Transverse colon (tissue), 4 donors: ENCODE results near the gene C16orf95. TPM values are rescaled to one million over a fixed set of nuclear protein-coding genes. Genes with fewer than 3 reads are reported as not detected.

Experiments
- DNase-seq: peaks from one replicate; pipeline ENCODE4 v3.0.0-alpha.2; 2019
- H3K27ac ChIP-seq, 4 donors: fragments of 200-600 bp; sonication (generic); 2 replicates each; pipeline ENCODE4 v1.5.1; 2016 to 2018; ENCODE audit warnings: inconsistent platforms in 4 of 4
- H3K27me3 ChIP-seq: fragments of 200-600 bp; sonication (generic); 2 replicates; pipeline ENCODE4 v1.5.1; 2017; ENCODE audit warnings: inconsistent platforms
- H3K36me3 ChIP-seq, 4 donors: fragments of 200-600 bp; sonication (generic); 2 replicates each; pipeline ENCODE4 v1.5.1; 2017 to 2019; ENCODE audit warnings: inconsistent platforms in 4 of 4
- H3K4me1 ChIP-seq, 4 donors: fragments of 200-600 bp; sonication (generic); 2 replicates each; pipeline ENCODE4 v1.5.1; 2017 to 2020; ENCODE audit warnings: inconsistent platforms in 4 of 4
- H3K4me3 ChIP-seq, 4 donors: fragments of 200-600 bp; sonication (generic); 1 replicate in 1 of 4; 2 replicates in 3 of 4; pipeline versions ENCODE4 v1.5.1 to v1.6.1; 2017 to 2019; ENCODE audit warnings: inconsistent platforms in 4 of 4
- H3K9me3 ChIP-seq, 2 donors: fragments of 200-600 bp; sonication (generic); 2 replicates each; pipeline ENCODE4 v1.5.1; 2017 to 2019; ENCODE audit warnings: inconsistent platforms in 2 of 2
- EP300 ChIP-seq: sonication (generic); formaldehyde crosslinking; IDR thresholded peaks from one replicate; pipeline ENCODE4 v1.6.1; 2017; ENCODE audit warnings: antibody characterized with exemption, low read depth
- POLR2A ChIP-seq: fragments of 450-650 bp; IDR thresholded peaks from one replicate; pipeline ENCODE4 v1.6.1; 2016; ENCODE audit warnings: antibody characterized with exemption, mild to moderate bottlenecking, moderate library complexity
- POLR2AphosphoS5 ChIP-seq, 3 donors: sonication (generic); formaldehyde crosslinking; IDR thresholded peaks; one replicate each; pipeline ENCODE4 v1.6.1; 2016; ENCODE audit warnings: antibody characterized with exemption in 3 of 3
- WGBS, 2 donors: methylation state at CpG; one replicate each; pipeline ENCODE4 v1.1.5; 2018; ENCODE audit warnings: low coverage in 1 of 2; 5-methylcytosine and 5-hydroxymethylcytosine counted together
- in situ Hi-C, 4 donors: fragments of 200-750 bp; cut with MboI; loops; one replicate each; pipeline versions ENCODE4 v1.15.0 to v1.15.1; 2017; ENCODE audit warnings: low sequenced_read_pairs in 3 of 4, low pct_ligation_motif_present in 1 of 4, low pct_unique_long_range_greater_than_20kb in 1 of 4
- intact Hi-C: fragments of 100-400 bp; cut with DNase I; formaldehyde crosslinking; loops from one replicate; pipeline ENCODE4 v1.15.1; 2023; ENCODE audit warnings: low total_unique reads
- total RNA-seq, 4 donors: library from RNA; depleted of rRNA; stranded (reverse); fragments of >200 nt; gene quantifications; one replicate each; pipeline ENCODE4 v1.1.0, GENCODE V29; 2016
- TF ChIP-seq, protein P1 (sequence below), 5 experiments: fragments of 200-600 bp in 3 of 5; fragments of 450-650 bp in 2 of 5; sonication (generic) in 3 of 5; IDR thresholded peaks; 1 replicate in 2 of 5; 2 replicates in 3 of 5; pipeline ENCODE4 v1.5.1; 2016 to 2017; ENCODE audit warnings: antibody characterized with exemption in 5 of 5, inconsistent platforms in 3 of 5, mild to moderate bottlenecking in 2 of 5, moderate library complexity in 1 of 5

Gene C16orf95
- total RNA-seq, 4 donors from 2014 or later: 1.1 to 2.3 TPM; not detected in 2

DNA sequence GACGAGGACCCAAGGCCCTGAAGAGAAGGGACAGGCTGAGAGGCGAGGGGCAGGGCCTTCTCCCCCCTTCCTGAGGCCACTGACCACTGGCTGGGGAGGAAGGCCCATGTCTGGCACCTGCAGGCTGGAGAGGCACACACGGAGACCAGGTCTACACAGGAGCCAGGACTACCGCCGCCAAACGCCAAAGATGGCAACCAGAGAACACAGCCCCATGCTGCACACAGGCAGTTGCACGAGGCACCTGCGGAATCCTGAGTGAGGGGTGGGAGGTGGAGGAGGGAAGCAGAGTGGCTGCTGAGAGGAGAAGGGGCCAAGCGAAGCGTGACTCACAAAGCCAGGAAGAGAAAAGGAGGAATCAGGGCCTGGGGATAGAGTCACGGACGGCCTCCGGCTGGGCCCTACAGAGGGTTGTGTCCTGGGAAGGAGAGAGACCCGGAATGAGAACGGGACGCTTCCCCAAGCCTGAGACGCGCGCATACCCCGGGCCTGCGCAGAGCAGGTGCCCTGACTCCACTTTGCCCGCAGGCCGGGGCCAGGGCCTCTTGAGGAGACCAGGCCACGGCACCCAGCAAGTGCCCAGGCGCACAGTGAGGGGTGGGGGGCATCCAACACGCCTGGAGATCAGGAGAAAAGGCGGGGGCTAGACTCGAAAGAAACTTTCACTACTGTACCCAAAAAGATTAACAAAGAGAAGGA, 28.7 kb upstream of the C16orf95 start:
- Histone ChIP-seq H3K9me3 (no peaks in the 10 kb centered on the region), H3K4me1 (peaks cover 9 to 16% (median 13%) of the 10 kb centered on the region in 4 donors), H3K27ac (peak overlapping the region; percentile 25 to 72 (median 55)), H3K4me3 (no peak overlapping the region), H3K27me3 (no peaks in the 10 kb centered on the region), H3K36me3 (peaks cover 0 to 15% (median 11%) of the 10 kb centered on the region in 4 donors)
- DNase-seq: no peak
- no peak for TF ChIP-seq POLR2AphosphoS5 (IDR thresholded peaks at IDR 0.05)
- no peak for TF ChIP-seq EP300
- no peak for TF ChIP-seq POLR2A
- TF ChIP-seq, protein P1, sequence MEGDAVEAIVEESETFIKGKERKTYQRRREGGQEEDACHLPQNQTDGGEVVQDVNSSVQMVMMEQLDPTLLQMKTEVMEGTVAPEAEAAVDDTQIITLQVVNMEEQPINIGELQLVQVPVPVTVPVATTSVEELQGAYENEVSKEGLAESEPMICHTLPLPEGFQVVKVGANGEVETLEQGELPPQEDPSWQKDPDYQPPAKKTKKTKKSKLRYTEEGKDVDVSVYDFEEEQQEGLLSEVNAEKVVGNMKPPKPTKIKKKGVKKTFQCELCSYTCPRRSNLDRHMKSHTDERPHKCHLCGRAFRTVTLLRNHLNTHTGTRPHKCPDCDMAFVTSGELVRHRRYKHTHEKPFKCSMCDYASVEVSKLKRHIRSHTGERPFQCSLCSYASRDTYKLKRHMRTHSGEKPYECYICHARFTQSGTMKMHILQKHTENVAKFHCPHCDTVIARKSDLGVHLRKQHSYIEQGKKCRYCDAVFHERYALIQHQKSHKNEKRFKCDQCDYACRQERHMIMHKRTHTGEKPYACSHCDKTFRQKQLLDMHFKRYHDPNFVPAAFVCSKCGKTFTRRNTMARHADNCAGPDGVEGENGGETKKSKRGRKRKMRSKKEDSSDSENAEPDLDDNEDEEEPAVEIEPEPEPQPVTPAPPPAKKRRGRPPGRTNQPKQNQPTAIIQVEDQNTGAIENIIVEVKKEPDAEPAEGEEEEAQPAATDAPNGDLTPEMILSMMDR (IDR thresholded peaks at IDR 0.05): no peak
- intact Hi-C loops (no loop called here), in situ Hi-C loops (no loop called here)
- 93 to 99% methylated on average over 10 to 28 of the region's 28 CpGs for WGBS, 2 donors

- DNase-seq: peak; percentile 67
- in situ Hi-C loops (no loop called here), intact Hi-C loops (no loop called here)
- Histone ChIP-seq H3K9me3 (no peaks in the 10 kb centered on the region), H3K4me1 (peaks cover 9 to 15% (median 11%) of the 10 kb centered on the region in 4 donors), H3K36me3 (peaks cover 0 to 19% (median 11%) of the 10 kb centered on the region in 4 donors), H3K27me3 (no peaks in the 10 kb centered on the region), H3K27ac (peak overlapping the region; percentile 25 to 72 (median 55)), H3K4me3 (no peak overlapping the region)
- no peak for TF ChIP-seq POLR2A
- TF ChIP-seq, protein P1 (IDR thresholded peaks at IDR 0.05): no peak
- TF ChIP-seq POLR2AphosphoS5 (IDR thresholded peaks at IDR 0.05): no peak
- no peak for TF ChIP-seq EP300
- whole genome bisulfite sequencing, 2 donors: 34% methylated on average over 16 of the region's 17 CpGs; no CpG with 5 or more reads in 1 of the 2 donors
Measured at GRCh38 chr16:87344931-87345631, 27.9 kb upstream of the C16orf95 start.

DNA sequence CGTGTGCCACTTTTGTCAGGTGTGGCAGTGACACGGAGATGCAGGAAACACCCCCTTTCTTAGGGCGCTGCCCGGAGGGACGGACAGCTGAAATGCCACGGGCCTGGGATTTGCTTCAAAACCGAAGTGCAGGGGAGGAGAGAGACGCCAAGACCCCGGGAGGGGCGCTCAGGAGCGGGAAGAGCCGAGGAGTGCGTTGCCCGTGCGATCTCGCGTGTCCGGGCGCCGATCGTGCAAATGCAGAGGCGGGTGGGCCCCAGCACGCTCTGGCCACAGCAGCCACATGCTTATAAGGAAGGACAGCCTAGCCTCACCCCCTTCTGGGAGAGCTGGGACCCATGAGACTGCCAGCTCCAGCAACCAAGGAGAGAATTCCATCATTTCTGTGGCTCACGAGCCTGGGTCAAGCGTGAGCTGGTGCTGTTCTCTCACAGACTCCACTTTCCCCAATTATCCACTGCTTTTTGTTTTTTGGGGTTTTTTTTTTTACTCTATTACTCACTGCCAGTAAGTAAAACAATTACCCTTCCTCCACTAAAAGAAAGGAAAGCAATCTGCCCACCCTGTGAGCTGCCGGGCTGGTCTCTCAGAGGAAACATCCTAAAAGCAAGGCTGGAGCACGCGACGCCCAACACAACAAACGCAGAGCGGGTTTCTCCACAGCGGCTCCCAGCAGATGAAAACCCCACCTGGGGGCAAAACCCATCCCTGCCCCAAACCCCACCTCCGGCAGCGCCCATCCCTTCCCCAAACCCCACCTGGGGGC, 27.2 kb upstream of the C16orf95 start:
- intact Hi-C loops: no loop called here
- Histone ChIP-seq H3K27ac (peak overlapping the region; percentile 19 to 72 (median 55)), H3K4me3 (no peak overlapping the region), H3K27me3 (no peaks in the 10 kb centered on the region), H3K36me3 (peaks cover 0 to 26% (median 11%) of the 10 kb centered on the region in 4 donors), H3K4me1 (peaks cover 9 to 15% (median 11%) of the 10 kb centered on the region in 4 donors), H3K9me3 (no peaks in the 10 kb centered on the region)
- DNase-seq: no peak
- in situ Hi-C loops: no loop called here
- TF ChIP-seq POLR2AphosphoS5 (IDR thresholded peaks at IDR 0.05) (no peak), POLR2A (no peak)
- TF ChIP-seq, protein P1 (IDR thresholded peaks at IDR 0.05): no peak
- 91% methylated on average over 33 of the region's 34 CpGs; no CpG with 5 or more reads in 1 of the 2 donors for WGBS, 2 donors

- 90% methylated on average over 11 of the region's 11 CpGs; no CpG with 5 or more reads in 1 of the 2 donors for WGBS, 2 donors
- in situ Hi-C loops (no loop called here), intact Hi-C loops (no loop called here)
- Histone ChIP-seq H3K9me3 (no peaks in the 10 kb centered on the region), H3K27ac (no peak overlapping the region), H3K27me3 (no peaks in the 10 kb centered on the region), H3K4me1 (peaks cover 9 to 15% (median 11%) of the 10 kb centered on the region in 4 donors), H3K36me3 (peaks cover 0 to 31% (median 15%) of the 10 kb centered on the region in 4 donors), H3K4me3 (no peak overlapping the region)
- TF ChIP-seq POLR2A: no peak
- no peak for TF ChIP-seq POLR2AphosphoS5 (IDR thresholded peaks at IDR 0.05)
- no peak for TF ChIP-seq EP300
- TF ChIP-seq, protein P1 (IDR thresholded peaks at IDR 0.05): no peak
- no peak for DNase-seq
Measured at GRCh38 chr16:87343753-87344050, 26.5 kb upstream of the C16orf95 start.
